ENCODE measurements around the gene DDHD1. TPM values are rescaled to one million over a fixed set of nuclear protein-coding genes. Genes with fewer than 3 reads are reported as not detected.

DDHD1 gene
- total and polyA plus RNA-seq, 7 donors = 2.8 to 7.6 (median 4.6) TPM

GRCh38 chr14:53147893-53148292 lies 5.2 kb downstream of the DDHD1 start:
- DNase-seq (no peak), ATAC-seq (no peak)
- H3K9me3 ChIP-seq = no peaks in the 10 kb centered on the region
- no peaks in the 10 kb centered on the region for H3K36me3 ChIP-seq (ENCODE audit: insufficient read depth in 1 of 2, low read depth in 1 of 2)
- H3K4me3 ChIP-seq = no peak overlapping the region
- intact Hi-C loops (cut with DNase I) = no loop called here
- H3K27ac ChIP-seq = no peak overlapping the region
- no peak for TF ChIP-seq CTCF (IDR thresholded peaks at IDR 0.05)
- H3K27me3 ChIP-seq (ENCODE audit: insufficient read depth in 3 of 3, low read length in 2 of 3) = no peaks in the 10 kb centered on the region
- 87 to 94% (median 94%) methylated on average over 2 of the region's 2 CpGs for WGBS, 3 donors
- H3K4me1 ChIP-seq = peaks cover 11% of the 10 kb centered on the region

GRCh38 chr14:53147208-53147607 lies 5.9 kb downstream of the DDHD1 start:
- DNase-seq (no peak), ATAC-seq (no peak)
- WGBS, 3 donors = 86 to 89% (median 87%) methylated on average over 2 of the region's 2 CpGs
- no peaks in the 10 kb centered on the region for H3K9me3 ChIP-seq
- no peaks in the 10 kb centered on the region for H3K36me3 ChIP-seq (ENCODE audit: insufficient read depth in 1 of 2, low read depth in 1 of 2)
- H3K4me3 ChIP-seq = no peak overlapping the region
- TF ChIP-seq CTCF (IDR thresholded peaks at IDR 0.05) = no peak
- H3K27me3 ChIP-seq (ENCODE audit: insufficient read depth in 3 of 3, low read length in 2 of 3) = no peaks in the 10 kb centered on the region
- H3K27ac ChIP-seq = no peak overlapping the region
- H3K4me1 ChIP-seq = peaks cover 11% of the 10 kb centered on the region
- intact Hi-C loops (cut with DNase I) = no loop called here

GRCh38 chr14:53146739-53147138 lies 6.4 kb downstream of the DDHD1 start:
- Histone ChIP-seq H3K4me1 (peaks cover 11% of the 10 kb centered on the region), H3K36me3 (ENCODE audit: insufficient read depth in 1 of 2, low read depth in 1 of 2) (no peaks in the 10 kb centered on the region), H3K4me3 (no peak overlapping the region), H3K27ac (no peak overlapping the region), H3K9me3 (peaks cover 4% of the 10 kb centered on the region), H3K27me3 (ENCODE audit: insufficient read depth in 3 of 3, low read length in 2 of 3) (no peaks in the 10 kb centered on the region)
- no peak for TF ChIP-seq CTCF (IDR thresholded peaks at IDR 0.05)
- 64 to 96% (median 79%) methylated on average over 3 of the region's 3 CpGs for WGBS, 3 donors
- DNase-seq = no peak
- intact Hi-C loops (cut with DNase I) = no loop called here
- no peak for ATAC-seq

- H3K4me1 ChIP-seq = no peaks in the 10 kb centered on the region
- no peaks in the 10 kb centered on the region for H3K27me3 ChIP-seq (ENCODE audit: insufficient read depth in 3 of 3, low read length in 2 of 3)
- peaks cover 27% of the 10 kb centered on the region for H3K9me3 ChIP-seq
- DNase-seq (no peak), ATAC-seq (no peak)
- TF ChIP-seq CTCF (IDR thresholded peaks at IDR 0.05) = no peak
- H3K4me3 ChIP-seq = no peak overlapping the region
- H3K36me3 ChIP-seq (ENCODE audit: insufficient read depth in 1 of 2, low read depth in 1 of 2) = no peaks in the 10 kb centered on the region
- WGBS, 3 donors = 58 to 67% (median 65%) methylated on average over 1 of the region's 1 CpG
- intact Hi-C loops (cut with DNase I) = no loop called here
- no peak overlapping the region for H3K27ac ChIP-seq
Measured at GRCh38 chr14:53144244-53144643, 8.9 kb downstream of the DDHD1 start.

- no peaks in the 10 kb centered on the region for H3K27me3 ChIP-seq (ENCODE audit: insufficient read depth in 3 of 3, low read length in 2 of 3)
Measured at GRCh38 chr14:53140585-53140984, 12.5 kb downstream of the DDHD1 start.

More at GRCh38 chr14:53140585-53140984, 12.5 kb downstream of the DDHD1 start:
- Histone ChIP-seq H3K4me3 (no peak overlapping the region), H3K27ac (no peak overlapping the region), H3K9me3 (peaks cover 39% of the 10 kb centered on the region), H3K36me3 (ENCODE audit: insufficient read depth in 1 of 2, low read depth in 1 of 2) (no peaks in the 10 kb centered on the region), H3K4me1 (no peaks in the 10 kb centered on the region)
- intact Hi-C loops (cut with DNase I) = no loop called here
- TF ChIP-seq CTCF (IDR thresholded peaks at IDR 0.05) = no peak
- DNase-seq (no peak), ATAC-seq (no peak)
